Muscle layer of duodenum (tissue), 2 donors: Measurements from ENCODE around the gene CHRNB2.
"Not testable (repeated sequence)": the region's sequence is repeated elsewhere in the genome, so short reads cannot be mapped to it uniquely, and the experiment has no call there.

Experiments used
- H3K27ac ChIP-seq: one replicate; pipeline ENCODE4 v1.7.0; 2013; ENCODE audit warnings: mild to moderate bottlenecking, low read length
- H3K27me3 ChIP-seq: one replicate; pipeline ENCODE4 v1.7.0; 2013; ENCODE audit warnings: low read depth, mild to moderate bottlenecking, control low read depth, low read length
- H3K36me3 ChIP-seq, 2 donors: one replicate each; pipeline ENCODE4 v1.7.0; 2013; ENCODE audit warnings: low read length in 2 of 2, control low read depth in 1 of 2, mild to moderate bottlenecking in 1 of 2; ENCODE audit not compliant: insufficient read depth in 2 of 2, control insufficient read depth in 1 of 2
- H3K4me1 ChIP-seq, 2 donors: one replicate each; pipeline ENCODE4 v1.7.0; 2013; ENCODE audit warnings: low read length in 2 of 2, mild to moderate bottlenecking in 2 of 2, control low read depth in 1 of 2, moderate library complexity in 1 of 2; ENCODE audit not compliant: insufficient read depth in 2 of 2, control insufficient read depth in 1 of 2
- H3K4me3 ChIP-seq, 2 donors: one replicate each; pipeline ENCODE4 v1.7.0; 2013; ENCODE audit warnings: low read length in 2 of 2, low read depth in 1 of 2, mild to moderate bottlenecking in 1 of 2
- H3K9me3 ChIP-seq, 2 donors: one replicate each; pipeline ENCODE4 v1.7.0; 2013; ENCODE audit warnings: low read length in 2 of 2, control low read depth in 1 of 2, mild to moderate bottlenecking in 1 of 2; ENCODE audit not compliant: control insufficient read depth in 1 of 2
- donor health status: healthy.

CHRNB2 gene, protein sequence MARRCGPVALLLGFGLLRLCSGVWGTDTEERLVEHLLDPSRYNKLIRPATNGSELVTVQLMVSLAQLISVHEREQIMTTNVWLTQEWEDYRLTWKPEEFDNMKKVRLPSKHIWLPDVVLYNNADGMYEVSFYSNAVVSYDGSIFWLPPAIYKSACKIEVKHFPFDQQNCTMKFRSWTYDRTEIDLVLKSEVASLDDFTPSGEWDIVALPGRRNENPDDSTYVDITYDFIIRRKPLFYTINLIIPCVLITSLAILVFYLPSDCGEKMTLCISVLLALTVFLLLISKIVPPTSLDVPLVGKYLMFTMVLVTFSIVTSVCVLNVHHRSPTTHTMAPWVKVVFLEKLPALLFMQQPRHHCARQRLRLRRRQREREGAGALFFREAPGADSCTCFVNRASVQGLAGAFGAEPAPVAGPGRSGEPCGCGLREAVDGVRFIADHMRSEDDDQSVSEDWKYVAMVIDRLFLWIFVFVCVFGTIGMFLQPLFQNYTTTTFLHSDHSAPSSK

DNA sequence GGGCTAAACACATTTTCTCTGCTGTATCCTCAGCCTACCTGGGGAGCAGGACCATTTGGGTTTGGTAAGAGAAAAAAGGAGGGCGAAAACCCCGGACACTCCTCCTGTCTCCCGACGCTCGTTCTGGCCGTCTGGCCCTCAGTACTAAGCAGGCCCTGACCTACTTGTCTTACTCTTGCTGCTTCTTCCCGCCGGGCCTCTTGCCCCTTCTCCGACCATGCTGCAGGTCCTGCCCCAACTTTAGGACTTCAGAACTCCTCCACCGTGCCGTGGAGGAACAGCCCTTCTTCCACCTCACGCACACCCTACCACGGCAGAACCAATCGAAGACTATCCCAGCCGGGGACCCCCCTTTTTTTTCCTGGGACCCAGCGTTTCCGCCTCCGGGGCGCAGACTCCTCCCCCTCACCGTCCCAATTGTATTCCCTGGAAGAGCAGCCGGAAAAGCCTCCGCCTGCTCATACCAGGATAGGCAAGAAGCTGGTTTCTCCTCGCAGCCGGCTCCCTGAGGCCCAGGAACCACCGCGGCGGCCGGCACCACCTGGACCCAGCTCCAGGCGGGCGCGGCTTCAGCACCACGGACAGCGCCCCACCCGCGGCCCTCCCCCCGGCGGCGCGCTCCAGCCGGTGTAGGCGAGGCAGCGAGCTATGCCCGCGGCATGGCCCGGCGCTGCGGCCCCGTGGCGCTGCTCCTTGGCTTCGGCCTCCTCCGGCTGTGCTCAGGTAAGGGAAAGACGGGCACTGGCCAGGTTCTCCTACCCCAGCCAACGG is at the start of gene CHRNB2:
CHRNB2 (plus strand) TSS at position 393 of the 771 bp plus-strand sequence; CDS start at position 660, 267 bp downstream.
- Histone ChIP-seq H3K4me1 (peaks cover 0 to 10% of the 10 kb centered on the region in 2 donors), H3K9me3 (no peaks in the 10 kb centered on the region), H3K36me3 (no peaks in the 10 kb centered on the region), H3K27me3 (peaks cover 15% of the 10 kb centered on the region), H3K4me3 (peak within 1 kb of the TSS in 1 of 2 donors; percentile 44), H3K27ac (no peak within 1 kb of the TSS)

GRCh38 chr1:154519591-154519991 is 48.0 kb upstream of the CHRNB2 start:
- no peaks in the 10 kb centered on the region for H3K27me3 ChIP-seq
- no peak overlapping the region for H3K4me3 ChIP-seq
- H3K36me3 ChIP-seq: no peaks in the 10 kb centered on the region
- peak overlapping the region; percentile 56 for H3K27ac ChIP-seq
- H3K4me1 ChIP-seq: no peaks in the 10 kb centered on the region
- H3K9me3 ChIP-seq: no peaks in the 10 kb centered on the region

GRCh38 chr1:154520333-154520732 is 47.2 kb upstream of the CHRNB2 start:
- no peaks in the 10 kb centered on the region for H3K9me3 ChIP-seq
- no peaks in the 10 kb centered on the region for H3K4me1 ChIP-seq
- H3K27ac ChIP-seq: no peak overlapping the region
- H3K36me3 ChIP-seq: no peaks in the 10 kb centered on the region
- no peaks in the 10 kb centered on the region for H3K27me3 ChIP-seq
- no peak overlapping the region for H3K4me3 ChIP-seq

- Histone ChIP-seq H3K27ac (no peak overlapping the region), H3K36me3 (no peaks in the 10 kb centered on the region), H3K4me1 (no peaks in the 10 kb centered on the region), H3K9me3 (no peaks in the 10 kb centered on the region), H3K4me3 (no peak overlapping the region), H3K27me3 (no peaks in the 10 kb centered on the region)
Measured at GRCh38 chr1:154521695-154522094, 45.9 kb upstream of the CHRNB2 start.

GRCh38 chr1:154524881-154525280 is 42.7 kb upstream of the CHRNB2 start:
- no peak overlapping the region for H3K27ac ChIP-seq
- H3K4me3 ChIP-seq: no peak overlapping the region
- H3K36me3 ChIP-seq: no peaks in the 10 kb centered on the region
- no peaks in the 10 kb centered on the region for H3K9me3 ChIP-seq
- H3K27me3 ChIP-seq: no peaks in the 10 kb centered on the region
- no peaks in the 10 kb centered on the region for H3K4me1 ChIP-seq

DNA sequence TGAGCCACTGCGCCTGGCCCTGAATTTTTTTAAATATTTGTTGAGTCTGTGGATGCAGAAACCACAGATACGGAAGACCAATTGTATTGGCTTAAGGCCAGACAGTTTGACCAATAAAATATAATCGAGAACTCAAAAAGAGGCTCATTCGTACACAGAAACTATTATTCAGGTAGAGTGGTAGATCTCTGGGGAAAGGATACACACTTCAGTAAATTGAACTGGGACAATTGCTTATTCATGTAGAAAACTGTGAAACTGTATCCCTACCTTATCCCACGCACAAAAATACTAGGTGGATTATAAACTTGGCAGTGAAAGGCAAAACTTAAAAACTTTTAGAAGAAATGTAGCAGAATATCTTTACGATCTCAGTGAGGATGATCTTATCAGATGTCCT is 40.4 kb upstream of the CHRNB2 start:
- Histone ChIP-seq H3K4me3 (no peak overlapping the region), H3K27ac (no peak overlapping the region), H3K4me1 (no peaks in the 10 kb centered on the region), H3K9me3 (no peaks in the 10 kb centered on the region), H3K27me3 (no peaks in the 10 kb centered on the region), H3K36me3 (no peaks in the 10 kb centered on the region)

DNA sequence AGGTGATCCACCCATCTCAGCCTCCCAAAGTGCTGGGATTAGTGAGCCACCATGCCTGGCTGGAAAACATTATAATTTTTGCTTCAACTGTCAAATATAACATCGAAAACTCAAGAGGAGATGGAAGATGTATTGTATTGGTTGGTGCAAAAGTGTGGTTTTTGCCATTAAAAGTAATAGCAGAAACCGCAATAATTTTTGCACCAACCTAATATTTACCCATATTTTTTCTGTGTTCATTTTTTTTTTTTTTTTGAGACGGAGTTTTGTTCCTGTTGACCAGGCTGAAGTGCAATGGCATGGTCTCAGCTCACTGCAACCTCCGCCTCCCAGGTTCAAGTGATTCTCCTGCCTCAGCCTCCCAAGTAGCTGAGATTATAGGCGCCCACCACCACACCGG is 38.3 kb upstream of the CHRNB2 start:
- Histone ChIP-seq H3K4me3 (no peak overlapping the region), H3K27me3 (no peaks in the 10 kb centered on the region), H3K27ac (no peak overlapping the region), H3K9me3 (no peaks in the 10 kb centered on the region), H3K4me1 (no peaks in the 10 kb centered on the region), H3K36me3 (no peaks in the 10 kb centered on the region)

DNA sequence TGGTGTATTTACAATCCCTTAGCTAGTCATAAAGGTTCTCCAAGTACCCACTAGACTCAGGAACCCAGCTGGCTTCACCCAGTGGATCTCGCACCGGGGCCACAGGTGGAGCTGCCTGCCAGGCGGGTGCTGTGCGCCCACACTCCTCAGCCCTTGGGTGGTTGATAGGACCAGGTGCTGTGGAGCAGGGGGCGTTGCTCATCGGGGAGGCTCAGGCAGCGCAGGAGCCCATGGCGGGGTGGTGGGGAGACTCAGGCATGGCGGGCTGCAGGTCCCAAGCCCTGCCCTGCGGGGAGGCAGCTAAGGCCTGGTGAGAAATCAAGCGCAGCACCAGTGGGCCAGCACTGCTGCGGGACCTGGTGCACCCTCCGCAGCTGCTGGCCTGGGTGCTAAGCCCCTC is 35.6 kb upstream of the CHRNB2 start:
- H3K9me3 ChIP-seq, H3K4me3 ChIP-seq, H3K36me3 ChIP-seq, H3K27me3 ChIP-seq, H3K4me1 ChIP-seq, H3K27ac ChIP-seq: not testable (repeated sequence)

GRCh38 chr1:154533952-154534844 is 33.4 kb upstream of the CHRNB2 start:
- H3K27ac ChIP-seq: no peak overlapping the region
- H3K4me3 ChIP-seq: no peak overlapping the region
- no peaks in the 10 kb centered on the region for H3K36me3 ChIP-seq
- H3K27me3 ChIP-seq: no peaks in the 10 kb centered on the region
- no peaks in the 10 kb centered on the region for H3K4me1 ChIP-seq
- H3K9me3 ChIP-seq: no peaks in the 10 kb centered on the region

- Histone ChIP-seq H3K4me1 (no peaks in the 10 kb centered on the region), H3K4me3 (no peak overlapping the region), H3K36me3 (no peaks in the 10 kb centered on the region), H3K27ac (no peak overlapping the region), H3K27me3 (no peaks in the 10 kb centered on the region), H3K9me3 (no peaks in the 10 kb centered on the region)
Measured at GRCh38 chr1:154536570-154536969, 31.0 kb upstream of the CHRNB2 start.
